ENCODE results near the gene SLC29A2.

DNA sequence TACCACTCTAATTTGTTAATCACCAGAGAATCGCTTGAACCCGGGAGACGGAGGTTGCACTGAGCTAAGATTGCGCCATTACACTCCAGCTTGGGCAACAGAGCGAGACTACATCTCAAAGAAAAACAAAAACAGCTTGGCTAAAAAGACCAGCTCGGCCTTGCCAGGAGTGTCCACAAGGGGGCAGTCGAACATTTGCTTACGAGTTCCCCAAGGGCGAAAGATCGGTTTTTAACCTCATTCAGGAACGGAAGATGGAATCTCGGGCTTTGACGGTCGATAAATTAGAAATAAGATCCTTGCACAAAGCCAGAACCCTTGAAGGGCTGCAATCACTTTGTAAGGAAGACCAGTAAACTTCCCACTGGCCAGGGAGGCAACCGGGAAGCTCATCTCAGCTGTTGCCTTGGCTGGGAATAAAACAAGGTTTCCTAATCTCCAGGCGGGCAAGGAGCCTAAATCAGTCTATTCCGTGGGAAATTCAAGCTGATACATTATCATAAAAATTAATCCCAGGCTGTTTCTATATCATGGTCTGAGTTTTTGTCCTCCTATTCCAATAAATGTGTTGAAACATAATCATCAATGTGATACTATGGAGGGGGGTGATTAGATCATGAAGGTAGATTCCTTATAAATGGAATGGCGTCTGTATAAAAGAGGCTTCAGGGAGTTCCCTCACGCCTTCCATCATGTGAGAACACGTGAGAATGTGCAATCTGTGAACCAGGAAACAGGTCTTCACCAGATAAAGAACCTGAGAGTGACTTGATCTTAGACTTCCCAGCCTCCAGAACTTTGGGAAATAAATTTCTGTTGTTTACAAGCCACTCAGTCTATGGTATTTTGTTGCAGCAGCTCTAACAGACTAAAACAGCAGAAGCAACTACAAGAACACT lies 14.9 kb upstream of the SLC29A2 start:
- TF ChIP-seq, protein P1, sequence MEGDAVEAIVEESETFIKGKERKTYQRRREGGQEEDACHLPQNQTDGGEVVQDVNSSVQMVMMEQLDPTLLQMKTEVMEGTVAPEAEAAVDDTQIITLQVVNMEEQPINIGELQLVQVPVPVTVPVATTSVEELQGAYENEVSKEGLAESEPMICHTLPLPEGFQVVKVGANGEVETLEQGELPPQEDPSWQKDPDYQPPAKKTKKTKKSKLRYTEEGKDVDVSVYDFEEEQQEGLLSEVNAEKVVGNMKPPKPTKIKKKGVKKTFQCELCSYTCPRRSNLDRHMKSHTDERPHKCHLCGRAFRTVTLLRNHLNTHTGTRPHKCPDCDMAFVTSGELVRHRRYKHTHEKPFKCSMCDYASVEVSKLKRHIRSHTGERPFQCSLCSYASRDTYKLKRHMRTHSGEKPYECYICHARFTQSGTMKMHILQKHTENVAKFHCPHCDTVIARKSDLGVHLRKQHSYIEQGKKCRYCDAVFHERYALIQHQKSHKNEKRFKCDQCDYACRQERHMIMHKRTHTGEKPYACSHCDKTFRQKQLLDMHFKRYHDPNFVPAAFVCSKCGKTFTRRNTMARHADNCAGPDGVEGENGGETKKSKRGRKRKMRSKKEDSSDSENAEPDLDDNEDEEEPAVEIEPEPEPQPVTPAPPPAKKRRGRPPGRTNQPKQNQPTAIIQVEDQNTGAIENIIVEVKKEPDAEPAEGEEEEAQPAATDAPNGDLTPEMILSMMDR (conservative IDR thresholded peaks at IDR 0.05 in 1 of 2, IDR thresholded peaks at IDR 0.05 in 1 of 2; ENCODE audit: extremely low read depth in 1 of 2, insufficient read depth in 1 of 2, low read depth in 1 of 2, low read length in 2 of 2), result peak; percentile 91 to 95
- no peak for TF ChIP-seq EZH2 (IDR thresholded peaks at IDR 0.05; ENCODE audit: borderline replicate concordance, low read length)
